GM18907 (cell line): ENCODE results near the gene MLEC.

ENCODE experiments used
- ATAC-seq: cut with Tn5 transposase; IDR thresholded peaks from one replicate; pipeline ENCODE4 v1.9.1; 2021; ENCODE audit warnings: mild to moderate bottlenecking, moderate library complexity; ENCODE audit not compliant: unreplicated experiment

Gene MLEC

DNA sequence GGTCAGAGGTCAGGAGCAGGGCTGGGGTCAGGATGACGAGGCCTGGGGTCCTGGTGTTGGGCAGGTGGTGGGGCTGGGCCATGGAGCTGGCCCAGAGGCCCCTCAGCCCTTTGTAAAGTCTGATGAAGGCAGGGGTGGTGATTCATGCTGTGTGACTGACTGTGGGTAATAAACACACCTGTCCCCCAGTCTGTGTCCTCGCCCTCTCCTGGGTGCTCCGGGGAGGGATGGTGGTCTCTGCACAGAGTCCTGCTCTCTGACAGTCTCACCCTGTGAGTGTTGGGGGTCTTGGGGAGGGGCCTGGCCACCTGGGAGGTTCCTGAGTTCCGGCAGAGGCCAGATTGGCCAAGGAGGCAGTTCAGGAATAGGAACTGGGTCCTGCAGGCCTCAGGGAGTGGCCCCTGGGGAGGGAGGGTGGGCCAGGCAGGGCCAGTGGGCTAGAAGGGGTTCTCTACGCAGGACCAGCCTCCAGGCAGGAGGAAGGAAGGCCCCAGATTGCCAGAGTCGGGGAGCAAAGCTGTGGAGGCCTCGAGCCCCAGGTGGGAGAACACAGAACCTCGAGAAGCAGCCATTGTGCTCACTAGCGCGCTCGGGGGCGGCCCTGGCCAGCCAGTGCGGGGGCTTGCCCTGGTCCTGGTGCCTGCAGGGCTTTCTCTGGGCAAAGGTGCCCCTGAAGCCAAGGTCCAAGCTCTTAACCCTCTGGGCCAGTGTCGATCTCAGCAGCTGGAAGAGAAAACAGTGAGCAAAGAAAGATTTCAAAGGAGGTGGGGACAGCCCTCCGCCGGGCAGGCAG lies 53.1 kb downstream of the MLEC start:
- ATAC-seq, result no peak

DNA sequence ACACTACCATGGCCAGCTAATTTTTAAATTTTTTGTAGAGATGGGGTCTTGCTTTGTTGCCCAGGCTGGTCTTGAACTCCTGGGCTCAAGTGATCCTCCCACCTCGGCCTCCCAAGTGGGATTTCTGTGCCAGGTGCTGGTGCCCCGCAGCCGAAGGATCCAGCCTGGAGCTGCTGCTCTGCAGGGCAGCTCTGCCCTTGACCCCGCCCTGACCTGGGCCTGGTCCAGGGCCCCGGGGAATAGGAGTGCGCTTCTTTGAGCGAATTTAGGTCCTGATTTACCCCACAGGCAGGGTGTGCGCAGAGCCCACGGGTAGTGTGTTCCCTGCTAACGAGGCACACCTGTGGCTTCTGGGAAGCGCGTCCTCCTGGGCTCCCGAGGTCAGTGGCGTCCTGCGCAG lies 53.9 kb downstream of the MLEC start:
- ATAC-seq, result no peak

DNA sequence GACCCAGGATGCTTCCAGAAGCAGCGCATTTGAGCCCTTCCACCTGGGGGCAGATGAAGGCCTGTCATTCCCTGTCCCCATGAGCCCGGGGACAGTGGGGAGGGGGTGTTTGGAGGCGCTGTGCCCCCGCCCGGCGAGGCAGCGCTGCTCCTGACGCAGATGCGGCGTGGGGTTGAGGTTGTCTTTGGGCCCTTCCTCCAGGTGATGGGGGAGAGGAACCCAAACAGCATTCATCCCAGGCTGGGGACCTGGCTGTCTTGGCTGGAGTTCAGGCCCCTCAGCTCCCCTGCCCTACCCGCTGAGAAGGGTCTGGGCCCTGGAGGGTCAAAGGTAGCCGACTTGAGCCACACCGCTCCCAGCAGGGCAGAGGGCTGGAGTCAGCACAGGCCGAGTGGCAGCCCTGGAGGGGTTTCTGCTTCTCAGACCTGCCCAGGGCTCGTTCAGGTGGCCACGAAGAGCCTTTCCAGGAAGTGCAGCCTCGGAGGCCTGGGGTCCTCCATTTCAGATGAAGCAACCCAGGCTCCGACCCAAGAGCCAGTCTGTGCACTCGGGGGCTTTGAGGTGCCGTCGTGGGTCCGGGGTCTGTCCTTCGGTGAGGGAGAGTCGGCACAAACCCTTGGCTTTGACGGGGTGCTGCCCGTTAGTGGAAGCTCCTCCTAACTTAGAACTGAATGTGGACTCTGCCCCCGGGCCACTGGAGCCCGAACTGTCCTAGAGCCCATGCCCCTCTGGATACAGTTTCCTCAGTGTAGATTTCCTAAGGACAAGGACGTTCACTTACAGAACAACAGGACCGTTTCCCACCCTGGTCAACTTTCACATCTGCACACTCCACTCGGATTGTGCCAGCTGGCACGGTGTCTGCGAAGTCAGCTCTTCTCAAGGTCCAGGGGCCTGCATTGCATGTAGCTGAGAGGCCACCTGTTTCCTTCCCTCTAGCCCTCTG lies 54.8 kb downstream of the MLEC start:
- no peak for ATAC-seq

- no peak for ATAC-seq
Observed at GRCh38 chr12:120744922-120745493, 58.1 kb downstream of the MLEC start.

- no peak for ATAC-seq
Observed at GRCh38 chr12:120748242-120748641, 61.3 kb downstream of the MLEC start.

DNA sequence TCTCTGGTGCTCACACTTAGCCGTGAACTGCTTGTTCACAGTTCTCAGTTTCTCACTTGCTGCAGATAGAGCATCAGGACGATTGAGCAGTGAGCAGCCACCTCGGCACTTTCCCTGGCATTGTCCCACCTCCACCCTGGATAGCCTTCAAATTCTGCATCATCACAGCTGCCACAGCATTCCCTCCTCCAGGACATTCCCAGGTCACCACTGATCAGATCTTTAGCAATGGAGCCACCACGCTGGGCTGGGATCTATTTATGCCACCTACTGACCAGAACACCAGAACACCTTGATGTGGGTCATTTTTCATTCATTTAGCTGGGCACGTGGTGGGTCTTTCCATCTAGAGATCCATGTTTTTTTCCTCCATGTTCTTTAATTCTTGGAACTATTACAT lies 62.3 kb downstream of the MLEC start:
- ATAC-seq, result no peak

DNA sequence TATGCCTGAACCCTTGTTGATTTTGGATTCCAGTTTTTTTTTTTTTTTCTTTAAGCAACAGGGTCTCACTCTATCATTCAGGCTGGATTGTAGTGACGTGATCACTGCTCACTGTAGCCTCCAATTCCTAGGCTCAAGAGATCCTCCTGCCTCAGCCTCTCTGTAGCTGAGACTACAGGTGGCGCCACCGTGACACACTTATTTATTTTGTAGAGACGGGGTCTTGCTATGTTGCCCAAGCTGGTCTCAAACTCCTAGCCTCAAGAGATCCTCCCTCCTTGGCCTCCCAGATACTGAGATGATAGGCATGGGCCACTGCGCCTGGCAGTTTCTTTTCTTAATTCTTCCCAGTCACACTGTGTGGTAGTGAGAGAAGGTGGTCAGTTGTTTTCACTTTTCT lies 63.9 kb downstream of the MLEC start:
- ATAC-seq, result no peak

- ATAC-seq, result no peak
Observed at GRCh38 chr12:120751389-120751788, 64.4 kb downstream of the MLEC start.
